NCI-H69 (cell line): Measurements from ENCODE around the gene CSMD2.

ENCODE experiments used
- DNase-seq: peaks from one replicate; lab custom pipeline; 2025; lab: John Stamatoyannopoulos, UW

Gene CSMD2

GRCh38 chr1:33635336-33636012 lies 529.6 kb downstream of the CSMD2 start:
- DNase-seq, result no peak

GRCh38 chr1:33634806-33635205 lies 530.2 kb downstream of the CSMD2 start:
- DNase-seq, result peak; percentile 5

- no peak for DNase-seq
Observed at GRCh38 chr1:33634143-33634542, 530.9 kb downstream of the CSMD2 start.

- peak; percentile 78 for DNase-seq
Observed at GRCh38 chr1:33633019-33633801, 531.8 kb downstream of the CSMD2 start.

- no peak for DNase-seq
Observed at GRCh38 chr1:33630686-33631085, 534.3 kb downstream of the CSMD2 start.

GRCh38 chr1:33626801-33627200 lies 538.2 kb downstream of the CSMD2 start:
- no peak for DNase-seq

GRCh38 chr1:33624991-33625870 lies 539.8 kb downstream of the CSMD2 start:
- DNase-seq, result no peak

- no peak for DNase-seq
Observed at GRCh38 chr1:33624261-33624990, 540.6 kb downstream of the CSMD2 start.

- no peak for DNase-seq
Observed at GRCh38 chr1:33623811-33624210, 541.2 kb downstream of the CSMD2 start.

GRCh38 chr1:33622757-33623156 lies 542.3 kb downstream of the CSMD2 start:
- DNase-seq, result no peak

GRCh38 chr1:33618636-33619035 lies 546.4 kb downstream of the CSMD2 start:
- no peak for DNase-seq

- no peak for DNase-seq
Observed at GRCh38 chr1:33617451-33617850, 547.6 kb downstream of the CSMD2 start.

- no peak for DNase-seq
Observed at GRCh38 chr1:33616780-33617179, 548.2 kb downstream of the CSMD2 start.

- no peak for DNase-seq
Observed at GRCh38 chr1:33615546-33615945, 549.5 kb downstream of the CSMD2 start.

GRCh38 chr1:33610864-33611455 lies 554.1 kb downstream of the CSMD2 start:
- DNase-seq, result no peak

GRCh38 chr1:33610391-33610790 lies 554.6 kb downstream of the CSMD2 start:
- DNase-seq, result no peak

GRCh38 chr1:33609739-33610138 lies 555.3 kb downstream of the CSMD2 start:
- no peak for DNase-seq

- no peak for DNase-seq
Observed at GRCh38 chr1:33608825-33609400, 556.1 kb downstream of the CSMD2 start.

GRCh38 chr1:33607444-33608005 lies 557.5 kb downstream of the CSMD2 start:
- DNase-seq, result no peak

- DNase-seq, result no peak
Observed at GRCh38 chr1:33606272-33606671, 558.8 kb downstream of the CSMD2 start.

- no peak for DNase-seq
Observed at GRCh38 chr1:33602271-33602670, 562.8 kb downstream of the CSMD2 start.
